ENCODE measurements around the gene BRD3OS.

GRCh38 chr9:134033516-134034214, 8.4 kb downstream of the BRD3OS start:
- TF ChIP-seq, protein P1, sequence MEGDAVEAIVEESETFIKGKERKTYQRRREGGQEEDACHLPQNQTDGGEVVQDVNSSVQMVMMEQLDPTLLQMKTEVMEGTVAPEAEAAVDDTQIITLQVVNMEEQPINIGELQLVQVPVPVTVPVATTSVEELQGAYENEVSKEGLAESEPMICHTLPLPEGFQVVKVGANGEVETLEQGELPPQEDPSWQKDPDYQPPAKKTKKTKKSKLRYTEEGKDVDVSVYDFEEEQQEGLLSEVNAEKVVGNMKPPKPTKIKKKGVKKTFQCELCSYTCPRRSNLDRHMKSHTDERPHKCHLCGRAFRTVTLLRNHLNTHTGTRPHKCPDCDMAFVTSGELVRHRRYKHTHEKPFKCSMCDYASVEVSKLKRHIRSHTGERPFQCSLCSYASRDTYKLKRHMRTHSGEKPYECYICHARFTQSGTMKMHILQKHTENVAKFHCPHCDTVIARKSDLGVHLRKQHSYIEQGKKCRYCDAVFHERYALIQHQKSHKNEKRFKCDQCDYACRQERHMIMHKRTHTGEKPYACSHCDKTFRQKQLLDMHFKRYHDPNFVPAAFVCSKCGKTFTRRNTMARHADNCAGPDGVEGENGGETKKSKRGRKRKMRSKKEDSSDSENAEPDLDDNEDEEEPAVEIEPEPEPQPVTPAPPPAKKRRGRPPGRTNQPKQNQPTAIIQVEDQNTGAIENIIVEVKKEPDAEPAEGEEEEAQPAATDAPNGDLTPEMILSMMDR (IDR thresholded peaks at IDR 0.05): no peak
- TF ChIP-seq ZFX (IDR thresholded peaks at IDR 0.05; ENCODE audit: borderline replicate concordance): no peak

Measured in 22Rv1 (cell line).